ENCODE measurements around the gene FOXO3B.
"Not testable (repeated sequence)": the region's sequence is repeated elsewhere in the genome, so short reads cannot be mapped to it uniquely, and the experiment has no call there.

FOXO3B gene

DNA sequence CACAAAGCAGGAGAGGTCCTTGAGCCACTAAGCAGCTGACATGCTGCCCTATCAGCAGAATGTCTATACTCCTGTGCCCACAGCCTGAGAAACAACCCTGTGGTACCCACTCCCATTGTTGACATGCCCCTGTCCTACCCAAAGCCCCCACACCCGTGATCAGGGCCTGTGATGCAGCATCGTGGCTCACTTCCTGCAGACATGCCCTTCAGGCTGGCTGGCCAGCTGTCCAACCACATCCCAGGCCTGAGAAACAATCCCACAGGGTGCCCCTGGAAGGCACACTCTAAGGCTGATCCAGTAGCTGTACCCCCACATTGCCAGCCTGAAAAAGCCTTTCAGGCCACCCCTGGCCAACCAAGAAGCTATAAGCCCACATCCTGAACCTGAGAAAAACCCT is 13.0 kb upstream of the FOXO3B start:
- not testable (repeated sequence) for H3K36me3 ChIP-seq (ENCODE audit: control insufficient read depth, insufficient read depth, low read length); H3K4me3 ChIP-seq (ENCODE audit: low read depth, low read length); H3K27ac ChIP-seq (ENCODE audit: low read depth, low read length); H3K9ac ChIP-seq (ENCODE audit: low read depth, low read length); H3K4me1 ChIP-seq (ENCODE audit: control insufficient read depth, insufficient read depth, low read length); H3K9me3 ChIP-seq (ENCODE audit: control insufficient read depth, insufficient read depth, low read length); H3K27me3 ChIP-seq (ENCODE audit: control insufficient read depth, insufficient read depth, low read length)

- not testable (repeated sequence) for H3K36me3 ChIP-seq (ENCODE audit: control insufficient read depth, insufficient read depth, low read length); H3K9me3 ChIP-seq (ENCODE audit: control insufficient read depth, insufficient read depth, low read length); H3K4me1 ChIP-seq (ENCODE audit: control insufficient read depth, insufficient read depth, low read length); H3K27me3 ChIP-seq (ENCODE audit: control insufficient read depth, insufficient read depth, low read length)
- 0 out of 2 replicates have a peak overlapping the region, but pooled peaks have one; percentile 18 for H3K9ac ChIP-seq (ENCODE audit: low read depth, low read length)
- H3K27ac ChIP-seq (ENCODE audit: low read depth, low read length) = peak overlapping the region; percentile 20
- H3K4me3 ChIP-seq (ENCODE audit: low read depth, low read length) = peak overlapping the region; percentile 75
Measured at GRCh38 chr17:18682668-18683067, 554 bp upstream of the FOXO3B start.

DNA sequence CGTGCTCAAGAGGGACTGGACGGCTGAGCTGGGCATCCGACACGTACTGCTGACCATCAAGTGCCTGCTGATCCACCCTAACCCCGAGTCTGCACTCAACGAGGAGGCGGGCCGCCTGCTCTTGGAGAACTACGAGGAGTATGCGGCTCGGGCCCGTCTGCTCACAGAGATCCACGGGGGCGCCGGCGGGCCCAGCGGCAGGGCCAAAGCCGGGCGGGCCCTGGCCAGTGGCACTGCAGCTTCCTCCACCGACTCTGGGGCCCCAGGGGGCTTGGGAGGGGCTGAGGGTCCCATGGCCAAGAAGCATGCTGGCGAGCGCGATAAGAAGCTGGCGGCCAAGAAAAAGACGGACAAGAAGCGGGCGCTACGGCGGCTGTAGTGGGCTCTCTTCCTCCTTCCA is 4.7 kb downstream of the FOXO3B start:
- peaks cover 17% of the 10 kb centered on the region for H3K36me3 ChIP-seq (ENCODE audit: control insufficient read depth, insufficient read depth, low read length)
- not testable (repeated sequence) for H3K27me3 ChIP-seq (ENCODE audit: control insufficient read depth, insufficient read depth, low read length); H3K4me1 ChIP-seq (ENCODE audit: control insufficient read depth, insufficient read depth, low read length); H3K4me3 ChIP-seq (ENCODE audit: low read depth, low read length); H3K9ac ChIP-seq (ENCODE audit: low read depth, low read length); H3K9me3 ChIP-seq (ENCODE audit: control insufficient read depth, insufficient read depth, low read length); H3K27ac ChIP-seq (ENCODE audit: low read depth, low read length)

- H3K9me3 ChIP-seq (ENCODE audit: control insufficient read depth, insufficient read depth, low read length); H3K27ac ChIP-seq (ENCODE audit: low read depth, low read length); H3K4me1 ChIP-seq (ENCODE audit: control insufficient read depth, insufficient read depth, low read length); H3K9ac ChIP-seq (ENCODE audit: low read depth, low read length); H3K27me3 ChIP-seq (ENCODE audit: control insufficient read depth, insufficient read depth, low read length); H3K4me3 ChIP-seq (ENCODE audit: low read depth, low read length): not testable (repeated sequence)
- H3K36me3 ChIP-seq (ENCODE audit: control insufficient read depth, insufficient read depth, low read length) = peaks cover 21% of the 10 kb centered on the region
Measured at GRCh38 chr17:18676928-18677327, 5.2 kb downstream of the FOXO3B start.

- H3K27me3 ChIP-seq (ENCODE audit: control insufficient read depth, insufficient read depth, low read length); H3K9ac ChIP-seq (ENCODE audit: low read depth, low read length); H3K4me1 ChIP-seq (ENCODE audit: control insufficient read depth, insufficient read depth, low read length); H3K27ac ChIP-seq (ENCODE audit: low read depth, low read length); H3K4me3 ChIP-seq (ENCODE audit: low read depth, low read length): not testable (repeated sequence)
- peaks cover 46% of the 10 kb centered on the region for H3K36me3 ChIP-seq (ENCODE audit: control insufficient read depth, insufficient read depth, low read length)
- H3K9me3 ChIP-seq (ENCODE audit: control insufficient read depth, insufficient read depth, low read length) = peaks cover 20% of the 10 kb centered on the region
Measured at GRCh38 chr17:18672395-18673227, 9.5 kb downstream of the FOXO3B start.

- H3K27ac ChIP-seq (ENCODE audit: low read depth, low read length); H3K4me3 ChIP-seq (ENCODE audit: low read depth, low read length); H3K27me3 ChIP-seq (ENCODE audit: control insufficient read depth, insufficient read depth, low read length); H3K9ac ChIP-seq (ENCODE audit: low read depth, low read length); H3K4me1 ChIP-seq (ENCODE audit: control insufficient read depth, insufficient read depth, low read length): not testable (repeated sequence)
- Histone ChIP-seq H3K9me3 (ENCODE audit: control insufficient read depth, insufficient read depth, low read length) (peaks cover 20% of the 10 kb centered on the region), H3K36me3 (ENCODE audit: control insufficient read depth, insufficient read depth, low read length) (peaks cover 38% of the 10 kb centered on the region)
Measured at GRCh38 chr17:18668625-18669024, 13.5 kb downstream of the FOXO3B start.

DNA sequence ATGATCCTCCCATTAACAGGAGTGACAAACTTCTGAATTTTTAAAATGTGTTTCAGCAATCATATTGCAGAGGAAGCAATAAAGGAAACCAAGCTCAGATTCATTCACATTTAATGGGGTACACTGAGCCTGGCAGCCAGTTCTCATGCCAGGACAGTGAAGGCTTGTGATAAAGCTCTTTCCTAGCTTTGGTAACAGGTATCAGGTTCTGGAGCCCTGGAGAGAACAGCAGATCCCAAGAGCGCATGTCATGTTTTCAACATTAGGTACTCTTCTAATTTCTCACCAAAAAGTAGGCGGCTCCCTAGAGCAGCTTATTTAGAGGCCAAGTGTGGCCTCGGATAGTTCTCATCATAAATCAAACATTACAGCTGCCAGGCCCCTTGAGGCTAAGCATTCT is 14.6 kb downstream of the FOXO3B start:
- not testable (repeated sequence) for H3K27me3 ChIP-seq (ENCODE audit: control insufficient read depth, insufficient read depth, low read length); H3K4me1 ChIP-seq (ENCODE audit: control insufficient read depth, insufficient read depth, low read length); H3K9ac ChIP-seq (ENCODE audit: low read depth, low read length); H3K4me3 ChIP-seq (ENCODE audit: low read depth, low read length); H3K27ac ChIP-seq (ENCODE audit: low read depth, low read length)
- H3K36me3 ChIP-seq (ENCODE audit: control insufficient read depth, insufficient read depth, low read length) = peaks cover 35% of the 10 kb centered on the region
- peaks cover 21% of the 10 kb centered on the region for H3K9me3 ChIP-seq (ENCODE audit: control insufficient read depth, insufficient read depth, low read length)

DNA sequence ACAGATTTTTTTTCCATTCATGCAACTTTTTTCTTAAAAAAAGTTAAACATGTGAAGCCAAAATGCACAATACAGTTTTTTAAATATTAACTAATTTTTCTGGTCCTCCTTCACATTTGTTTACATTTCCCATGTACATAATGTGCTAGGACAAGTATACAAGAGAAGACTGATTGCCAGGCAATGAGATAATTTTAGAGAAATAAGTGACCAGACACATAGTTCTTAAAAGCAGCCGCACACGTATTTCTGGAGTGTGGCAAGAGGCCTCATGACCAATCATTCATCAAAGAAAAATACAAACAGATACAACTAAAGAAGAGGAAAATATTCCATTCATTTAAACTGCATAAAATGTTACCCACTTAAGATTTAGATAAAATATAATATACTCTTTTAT is 15.8 kb downstream of the FOXO3B start:
- not testable (repeated sequence) for H3K4me3 ChIP-seq (ENCODE audit: low read depth, low read length); H3K9ac ChIP-seq (ENCODE audit: low read depth, low read length); H3K27ac ChIP-seq (ENCODE audit: low read depth, low read length); H3K4me1 ChIP-seq (ENCODE audit: control insufficient read depth, insufficient read depth, low read length); H3K27me3 ChIP-seq (ENCODE audit: control insufficient read depth, insufficient read depth, low read length)
- H3K36me3 ChIP-seq (ENCODE audit: control insufficient read depth, insufficient read depth, low read length) = peaks cover 26% of the 10 kb centered on the region
- peaks cover 25% of the 10 kb centered on the region for H3K9me3 ChIP-seq (ENCODE audit: control insufficient read depth, insufficient read depth, low read length)

DNA sequence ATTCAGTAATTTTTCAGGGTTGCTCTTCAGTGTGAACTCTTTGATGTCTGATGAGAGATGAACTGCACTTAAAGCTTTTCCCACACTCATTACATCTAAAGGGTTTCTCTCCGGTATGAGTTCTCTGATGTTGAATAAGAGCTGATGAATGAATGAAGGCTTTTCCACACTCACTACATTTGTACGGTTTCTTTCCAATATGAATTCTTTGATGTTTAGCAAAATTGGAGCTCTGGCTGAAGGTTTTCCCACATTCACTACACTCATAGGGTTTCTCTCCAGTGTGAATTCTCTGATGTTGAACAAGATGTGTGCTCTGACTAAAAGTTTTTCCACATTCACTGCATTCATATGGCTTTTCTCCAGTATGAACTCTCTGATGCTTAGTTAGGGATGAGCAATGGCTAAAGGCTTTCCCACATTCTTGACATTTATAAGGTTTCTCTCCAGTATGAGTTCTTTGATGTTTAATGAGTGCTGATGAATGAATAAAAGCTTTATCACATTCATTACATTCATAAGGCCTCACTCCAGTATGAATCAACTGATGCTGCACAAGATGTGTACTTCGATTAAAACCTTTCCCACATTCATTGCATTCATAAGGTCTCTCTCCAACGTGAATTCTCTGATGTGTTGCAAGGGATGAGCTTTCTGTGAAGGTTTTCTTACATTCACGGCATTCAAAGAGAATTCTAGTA is 20.0 kb downstream of the FOXO3B start:
- H3K4me3 ChIP-seq (ENCODE audit: low read depth, low read length); H3K4me1 ChIP-seq (ENCODE audit: control insufficient read depth, insufficient read depth, low read length); H3K27ac ChIP-seq (ENCODE audit: low read depth, low read length); H3K36me3 ChIP-seq (ENCODE audit: control insufficient read depth, insufficient read depth, low read length); H3K27me3 ChIP-seq (ENCODE audit: control insufficient read depth, insufficient read depth, low read length); H3K9ac ChIP-seq (ENCODE audit: low read depth, low read length): not testable (repeated sequence)
- peaks cover 19% of the 10 kb centered on the region for H3K9me3 ChIP-seq (ENCODE audit: control insufficient read depth, insufficient read depth, low read length)

DNA sequence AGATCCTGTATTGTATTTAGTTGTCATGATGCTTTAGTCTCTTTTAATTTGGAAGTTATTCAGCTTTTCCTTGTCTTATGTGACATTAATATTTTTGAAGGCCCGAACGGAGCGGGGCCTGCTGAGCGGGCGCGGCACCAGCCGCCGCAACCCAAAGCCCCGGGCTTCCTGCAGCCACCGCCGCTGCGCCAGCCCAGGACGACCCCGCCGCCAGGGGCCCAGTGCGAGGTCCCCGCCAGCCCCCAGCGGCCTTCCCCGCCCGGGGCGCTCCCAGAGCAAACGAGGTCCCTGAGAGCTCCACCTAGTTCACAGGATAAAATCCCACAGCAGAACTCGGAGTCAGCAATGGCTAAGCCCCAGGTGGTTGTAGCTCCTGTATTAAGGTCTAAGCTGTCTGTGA is 32.0 kb downstream of the FOXO3B start:
- not testable (repeated sequence) for H3K9me3 ChIP-seq (ENCODE audit: control insufficient read depth, insufficient read depth, low read length); H3K9ac ChIP-seq (ENCODE audit: low read depth, low read length); H3K27me3 ChIP-seq (ENCODE audit: control insufficient read depth, insufficient read depth, low read length); H3K4me1 ChIP-seq (ENCODE audit: control insufficient read depth, insufficient read depth, low read length); H3K27ac ChIP-seq (ENCODE audit: low read depth, low read length); H3K36me3 ChIP-seq (ENCODE audit: control insufficient read depth, insufficient read depth, low read length); H3K4me3 ChIP-seq (ENCODE audit: low read depth, low read length)

- H3K4me1 ChIP-seq (ENCODE audit: control insufficient read depth, insufficient read depth, low read length); H3K9ac ChIP-seq (ENCODE audit: low read depth, low read length); H3K36me3 ChIP-seq (ENCODE audit: control insufficient read depth, insufficient read depth, low read length); H3K27ac ChIP-seq (ENCODE audit: low read depth, low read length); H3K27me3 ChIP-seq (ENCODE audit: control insufficient read depth, insufficient read depth, low read length); H3K9me3 ChIP-seq (ENCODE audit: control insufficient read depth, insufficient read depth, low read length); H3K4me3 ChIP-seq (ENCODE audit: low read depth, low read length): not testable (repeated sequence)
Measured at GRCh38 chr17:18644291-18644690, 37.8 kb downstream of the FOXO3B start, which contains the start of gene TBC1D28. Gene TBC1D28, minus strand, starts transcription at chr17:18644391. Its CDS starts 3,039 bp downstream, at chr17:18641352.

Measured in HUES48 (cell line).